ENCODE measurements around the gene PARP6. TPM values are rescaled to one million over a fixed set of nuclear protein-coding genes. Genes with fewer than 3 reads are reported as not detected.
A peak's percentile ranks its signal among the peaks of the same experiment; 100 is the strongest.

Gene PARP6
- total and polyA plus RNA-seq, 9 of the 15 experiments (the other 6 are each of a cell fraction or from before 2014, with no cell fraction given): 14.8 to 83.2 (median 28.3) TPM

DNA sequence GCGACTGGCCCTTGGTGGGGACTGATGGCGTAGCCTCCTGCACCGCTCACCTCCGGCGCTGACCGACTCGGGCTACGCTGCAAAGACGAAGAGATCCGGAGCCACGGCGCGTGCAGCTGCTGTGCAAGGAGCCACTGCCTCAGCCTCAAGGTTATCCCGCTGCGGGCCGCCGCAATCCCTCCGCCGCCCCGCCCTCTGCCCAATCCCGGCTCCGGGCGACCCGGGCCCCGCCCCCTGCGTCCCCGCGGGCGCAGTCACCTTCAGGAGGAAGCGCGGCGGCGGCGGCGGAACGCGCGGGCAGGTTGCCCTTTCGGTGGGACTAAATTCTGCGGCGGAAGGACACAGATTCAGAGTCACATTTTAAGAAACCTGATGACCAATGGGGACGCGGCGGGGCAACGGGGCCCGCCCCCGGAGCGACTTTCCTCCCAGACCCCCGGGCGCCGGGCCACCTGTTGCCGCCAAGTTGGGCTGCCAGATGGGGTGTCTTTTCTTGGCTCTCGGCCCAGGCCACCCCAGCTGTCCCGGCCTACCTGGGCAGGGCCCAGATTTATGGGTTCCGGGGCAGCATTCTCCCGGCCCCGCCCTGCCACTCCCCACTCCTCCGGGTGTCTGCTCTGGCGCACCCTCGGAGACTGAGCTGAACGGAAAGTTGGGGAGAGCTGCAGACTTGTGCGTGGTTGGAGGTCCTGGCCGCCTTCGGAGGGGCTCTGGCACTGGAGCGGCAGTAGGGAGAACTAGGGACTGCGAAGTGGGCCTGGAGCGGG lies 41.1 kb downstream of the PARP6 start, which contains the start of gene PKM (continued):
- TF ChIP-seq, protein P1, sequence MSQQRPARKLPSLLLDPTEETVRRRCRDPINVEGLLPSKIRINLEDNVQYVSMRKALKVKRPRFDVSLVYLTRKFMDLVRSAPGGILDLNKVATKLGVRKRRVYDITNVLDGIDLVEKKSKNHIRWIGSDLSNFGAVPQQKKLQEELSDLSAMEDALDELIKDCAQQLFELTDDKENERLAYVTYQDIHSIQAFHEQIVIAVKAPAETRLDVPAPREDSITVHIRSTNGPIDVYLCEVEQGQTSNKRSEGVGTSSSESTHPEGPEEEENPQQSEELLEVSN (IDR thresholded peaks at IDR 0.05; ENCODE audit: borderline replicate concordance in 1 of 2, extremely low read depth in 1 of 2, insufficient read depth in 1 of 2, insufficient read length in 1 of 2, low read depth in 1 of 2, low read length in 1 of 2, poor library complexity in 1 of 2, severe bottlenecking in 1 of 2): peak; percentile 28 to 68
- TF ChIP-seq, protein P2, sequence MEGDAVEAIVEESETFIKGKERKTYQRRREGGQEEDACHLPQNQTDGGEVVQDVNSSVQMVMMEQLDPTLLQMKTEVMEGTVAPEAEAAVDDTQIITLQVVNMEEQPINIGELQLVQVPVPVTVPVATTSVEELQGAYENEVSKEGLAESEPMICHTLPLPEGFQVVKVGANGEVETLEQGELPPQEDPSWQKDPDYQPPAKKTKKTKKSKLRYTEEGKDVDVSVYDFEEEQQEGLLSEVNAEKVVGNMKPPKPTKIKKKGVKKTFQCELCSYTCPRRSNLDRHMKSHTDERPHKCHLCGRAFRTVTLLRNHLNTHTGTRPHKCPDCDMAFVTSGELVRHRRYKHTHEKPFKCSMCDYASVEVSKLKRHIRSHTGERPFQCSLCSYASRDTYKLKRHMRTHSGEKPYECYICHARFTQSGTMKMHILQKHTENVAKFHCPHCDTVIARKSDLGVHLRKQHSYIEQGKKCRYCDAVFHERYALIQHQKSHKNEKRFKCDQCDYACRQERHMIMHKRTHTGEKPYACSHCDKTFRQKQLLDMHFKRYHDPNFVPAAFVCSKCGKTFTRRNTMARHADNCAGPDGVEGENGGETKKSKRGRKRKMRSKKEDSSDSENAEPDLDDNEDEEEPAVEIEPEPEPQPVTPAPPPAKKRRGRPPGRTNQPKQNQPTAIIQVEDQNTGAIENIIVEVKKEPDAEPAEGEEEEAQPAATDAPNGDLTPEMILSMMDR (IDR thresholded peaks at IDR 0.05 in 2 of 3, conservative IDR thresholded peaks at IDR 0.05 in 1 of 3; ENCODE audit: insufficient read depth in 2 of 3, low read depth in 1 of 3, low read length in 3 of 3): no peak
- TF ChIP-seq, protein P3, sequence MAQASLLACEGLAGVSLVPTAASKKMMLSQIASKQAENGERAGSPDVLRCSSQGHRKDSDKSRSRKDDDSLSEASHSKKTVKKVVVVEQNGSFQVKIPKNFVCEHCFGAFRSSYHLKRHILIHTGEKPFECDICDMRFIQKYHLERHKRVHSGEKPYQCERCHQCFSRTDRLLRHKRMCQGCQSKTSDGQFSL (CRISPR knock-in tag; IDR thresholded peaks at IDR 0.05): 0 out of 2 replicates have a peak, but pooled peaks have one; percentile 22
- TF ChIP-seq, protein P3 (tag; IDR thresholded peaks at IDR 0.05): no peak
- TF ChIP-seq HDAC2 (IDR thresholded peaks at IDR 0.05): peak; percentile 21; the same call in 1 of the 2 replicates
- TF ChIP-seq BRD9 (IDR thresholded peaks at IDR 0.05; ENCODE audit: low read depth, partially characterized antibody): no peak
- TF ChIP-seq FOSL1 (tag; conservative IDR thresholded peaks at IDR 0.05): no peak
- TF ChIP-seq, protein P4, sequence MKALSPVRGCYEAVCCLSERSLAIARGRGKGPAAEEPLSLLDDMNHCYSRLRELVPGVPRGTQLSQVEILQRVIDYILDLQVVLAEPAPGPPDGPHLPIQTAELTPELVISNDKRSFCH (CRISPR knock-in tag; IDR thresholded peaks at IDR 0.05): no peak
- TF ChIP-seq, protein P4 (tag; IDR thresholded peaks at IDR 0.05): peak; percentile 94
- no peak for TF ChIP-seq SREBF2 (CRISPR knock-in tag; IDR thresholded peaks at IDR 0.05)
- TF ChIP-seq, protein P5, sequence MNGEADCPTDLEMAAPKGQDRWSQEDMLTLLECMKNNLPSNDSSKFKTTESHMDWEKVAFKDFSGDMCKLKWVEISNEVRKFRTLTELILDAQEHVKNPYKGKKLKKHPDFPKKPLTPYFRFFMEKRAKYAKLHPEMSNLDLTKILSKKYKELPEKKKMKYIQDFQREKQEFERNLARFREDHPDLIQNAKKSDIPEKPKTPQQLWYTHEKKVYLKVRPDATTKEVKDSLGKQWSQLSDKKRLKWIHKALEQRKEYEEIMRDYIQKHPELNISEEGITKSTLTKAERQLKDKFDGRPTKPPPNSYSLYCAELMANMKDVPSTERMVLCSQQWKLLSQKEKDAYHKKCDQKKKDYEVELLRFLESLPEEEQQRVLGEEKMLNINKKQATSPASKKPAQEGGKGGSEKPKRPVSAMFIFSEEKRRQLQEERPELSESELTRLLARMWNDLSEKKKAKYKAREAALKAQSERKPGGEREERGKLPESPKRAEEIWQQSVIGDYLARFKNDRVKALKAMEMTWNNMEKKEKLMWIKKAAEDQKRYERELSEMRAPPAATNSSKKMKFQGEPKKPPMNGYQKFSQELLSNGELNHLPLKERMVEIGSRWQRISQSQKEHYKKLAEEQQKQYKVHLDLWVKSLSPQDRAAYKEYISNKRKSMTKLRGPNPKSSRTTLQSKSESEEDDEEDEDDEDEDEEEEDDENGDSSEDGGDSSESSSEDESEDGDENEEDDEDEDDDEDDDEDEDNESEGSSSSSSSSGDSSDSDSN (IDR thresholded peaks at IDR 0.05; ENCODE audit: borderline replicate concordance in 1 of 2, low read depth in 2 of 2, low read length in 2 of 2): peak; percentile 34 to 88; a peak in 2 of 4 replicates
- TF ChIP-seq PRPF4 (IDR thresholded peaks at IDR 0.05; ENCODE audit: insufficient read depth, low read depth, low read length, poor library complexity, severe bottlenecking): no peak
- TF ChIP-seq ZFP30 (CRISPR knock-in tag; IDR thresholded peaks at IDR 0.05; ENCODE audit: borderline replicate concordance): no peak
- no peak for TF ChIP-seq NR3C1 (CRISPR knock-in tag; IDR thresholded peaks at IDR 0.05)
- TF ChIP-seq FOXP1 (CRISPR knock-in tag; IDR thresholded peaks at IDR 0.05): 0 out of 2 replicates have a peak, but pooled peaks have one; percentile 52
- TF ChIP-seq, protein P6, sequence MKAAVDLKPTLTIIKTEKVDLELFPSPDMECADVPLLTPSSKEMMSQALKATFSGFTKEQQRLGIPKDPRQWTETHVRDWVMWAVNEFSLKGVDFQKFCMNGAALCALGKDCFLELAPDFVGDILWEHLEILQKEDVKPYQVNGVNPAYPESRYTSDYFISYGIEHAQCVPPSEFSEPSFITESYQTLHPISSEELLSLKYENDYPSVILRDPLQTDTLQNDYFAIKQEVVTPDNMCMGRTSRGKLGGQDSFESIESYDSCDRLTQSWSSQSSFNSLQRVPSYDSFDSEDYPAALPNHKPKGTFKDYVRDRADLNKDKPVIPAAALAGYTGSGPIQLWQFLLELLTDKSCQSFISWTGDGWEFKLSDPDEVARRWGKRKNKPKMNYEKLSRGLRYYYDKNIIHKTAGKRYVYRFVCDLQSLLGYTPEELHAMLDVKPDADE (conservative IDR thresholded peaks at IDR 0.05; ENCODE audit: control insufficient read depth, low read depth, low read length): 0 out of 2 replicates have a peak, but pooled peaks have one; percentile 63
- no peak for TF ChIP-seq ELF2 (CRISPR knock-in tag; IDR thresholded peaks at IDR 0.05)
